RWPE2 (cell line): Measurements from ENCODE around the gene MCF2L2.

Source experiments
- ATAC-seq: fragments of 200-7000 bp; cut with Tn5 transposase; 3 replicates; pipeline ENCODE4 v1.9.1; 2021; ENCODE audit warnings: low read depth
- DNase-seq: peaks from one replicate; pipeline ENCODE4 v3.0.0-alpha.2; 2020; ENCODE audit warnings: low spot score
- H3K27ac ChIP-seq: fragments of 450-650 bp; 2 replicates; pipeline ENCODE4 v1.5.1; 2017; ENCODE audit warnings: mild to moderate bottlenecking; ENCODE audit not compliant: poor library complexity, severe bottlenecking
- H3K27me3 ChIP-seq: fragments of 250-450 bp; sonication (Bioruptor Pico); 2 replicates; pipeline ENCODE4 v1.5.1; 2021; ENCODE audit warnings: mild to moderate bottlenecking, moderate library complexity; ENCODE audit not compliant: insufficient read depth, poor library complexity, severe bottlenecking
- H3K36me3 ChIP-seq: fragments of 250-450 bp; sonication (Bioruptor Pico); 2 replicates; pipeline ENCODE4 v1.5.1; 2020; ENCODE audit warnings: low read depth, mild to moderate bottlenecking, moderate library complexity
- H3K4me1 ChIP-seq: fragments of 250-450 bp; sonication (Bioruptor Pico); 2 replicates; pipeline ENCODE4 v1.5.1; 2021; ENCODE audit warnings: mild to moderate bottlenecking, moderate library complexity; ENCODE audit not compliant: insufficient read depth, poor library complexity, severe bottlenecking
- H3K4me3 ChIP-seq: fragments of 250-450 bp; sonication (Bioruptor Pico); 2 replicates; pipeline ENCODE4 v1.5.1; 2021; ENCODE audit warnings: mild to moderate bottlenecking, moderate library complexity; ENCODE audit not compliant: severe bottlenecking
- H3K9me3 ChIP-seq: fragments of 250-450 bp; sonication (Bioruptor Pico); 2 replicates; pipeline ENCODE4 v1.5.1; 2021; ENCODE audit warnings: mild to moderate bottlenecking, moderate library complexity; ENCODE audit not compliant: severe bottlenecking
- TF ChIP-seq, protein P1 (sequence below): fragments of 450-650 bp; IDR thresholded peaks from one replicate; pipeline ENCODE4 v1.5.1; 2017; ENCODE audit warnings: mild to moderate bottlenecking, moderate library complexity; ENCODE audit not compliant: poor library complexity, severe bottlenecking

Gene MCF2L2

DNA sequence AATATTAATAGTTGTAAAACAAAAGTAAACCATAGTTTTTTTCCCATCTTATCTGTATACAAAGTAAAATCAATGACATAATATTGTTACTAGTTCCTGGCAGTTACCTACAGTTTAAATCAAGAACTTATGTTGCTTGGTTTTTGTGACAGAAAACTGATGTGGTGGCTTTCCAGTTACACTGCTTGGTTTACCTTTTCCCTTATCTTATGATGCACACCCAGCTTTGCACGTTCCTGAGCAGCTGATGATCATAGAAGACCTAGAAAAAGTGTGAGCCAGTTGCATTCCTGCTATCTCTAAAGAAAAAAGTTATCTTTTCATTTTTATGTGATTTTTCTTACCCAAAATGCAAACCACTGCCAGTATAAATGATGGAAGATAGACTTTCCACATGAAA, 229.5 kb downstream of the MCF2L2 start:
- Histone ChIP-seq H3K9me3 (peaks cover 13% of the 10 kb centered on the region), H3K4me3 (no peak overlapping the region), H3K36me3 (no peaks in the 10 kb centered on the region), H3K27ac (no peak overlapping the region), H3K27me3 (no peaks in the 10 kb centered on the region), H3K4me1 (no peaks in the 10 kb centered on the region)
- TF ChIP-seq, protein P1, sequence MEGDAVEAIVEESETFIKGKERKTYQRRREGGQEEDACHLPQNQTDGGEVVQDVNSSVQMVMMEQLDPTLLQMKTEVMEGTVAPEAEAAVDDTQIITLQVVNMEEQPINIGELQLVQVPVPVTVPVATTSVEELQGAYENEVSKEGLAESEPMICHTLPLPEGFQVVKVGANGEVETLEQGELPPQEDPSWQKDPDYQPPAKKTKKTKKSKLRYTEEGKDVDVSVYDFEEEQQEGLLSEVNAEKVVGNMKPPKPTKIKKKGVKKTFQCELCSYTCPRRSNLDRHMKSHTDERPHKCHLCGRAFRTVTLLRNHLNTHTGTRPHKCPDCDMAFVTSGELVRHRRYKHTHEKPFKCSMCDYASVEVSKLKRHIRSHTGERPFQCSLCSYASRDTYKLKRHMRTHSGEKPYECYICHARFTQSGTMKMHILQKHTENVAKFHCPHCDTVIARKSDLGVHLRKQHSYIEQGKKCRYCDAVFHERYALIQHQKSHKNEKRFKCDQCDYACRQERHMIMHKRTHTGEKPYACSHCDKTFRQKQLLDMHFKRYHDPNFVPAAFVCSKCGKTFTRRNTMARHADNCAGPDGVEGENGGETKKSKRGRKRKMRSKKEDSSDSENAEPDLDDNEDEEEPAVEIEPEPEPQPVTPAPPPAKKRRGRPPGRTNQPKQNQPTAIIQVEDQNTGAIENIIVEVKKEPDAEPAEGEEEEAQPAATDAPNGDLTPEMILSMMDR, result no peak
- no peak for DNase-seq
- no peak for ATAC-seq

DNA sequence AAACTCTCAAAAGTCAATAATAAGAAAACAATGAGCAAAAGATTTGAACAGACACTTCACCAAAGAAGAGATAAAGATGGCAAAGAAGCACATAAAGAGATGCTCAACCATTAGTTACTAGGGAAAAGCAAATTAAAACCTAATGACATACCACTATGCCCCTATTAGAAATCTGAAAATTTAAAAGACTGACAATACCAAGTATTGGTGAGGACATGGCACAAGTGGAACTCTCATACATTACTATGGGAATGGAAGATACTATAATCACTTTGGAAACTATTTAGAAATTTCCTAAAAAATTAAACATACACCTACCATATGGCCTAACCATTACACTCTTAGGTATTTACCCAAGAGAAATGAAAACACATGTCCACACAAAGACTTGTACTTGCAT, 230.7 kb downstream of the MCF2L2 start:
- DNase-seq (no peak), ATAC-seq (no peak)
- Histone ChIP-seq H3K4me1 (no peaks in the 10 kb centered on the region), H3K27ac (no peak overlapping the region), H3K36me3 (no peaks in the 10 kb centered on the region), H3K9me3 (peaks cover 4% of the 10 kb centered on the region), H3K27me3 (no peaks in the 10 kb centered on the region), H3K4me3 (no peak overlapping the region)
- TF ChIP-seq, protein P1, result no peak

DNA sequence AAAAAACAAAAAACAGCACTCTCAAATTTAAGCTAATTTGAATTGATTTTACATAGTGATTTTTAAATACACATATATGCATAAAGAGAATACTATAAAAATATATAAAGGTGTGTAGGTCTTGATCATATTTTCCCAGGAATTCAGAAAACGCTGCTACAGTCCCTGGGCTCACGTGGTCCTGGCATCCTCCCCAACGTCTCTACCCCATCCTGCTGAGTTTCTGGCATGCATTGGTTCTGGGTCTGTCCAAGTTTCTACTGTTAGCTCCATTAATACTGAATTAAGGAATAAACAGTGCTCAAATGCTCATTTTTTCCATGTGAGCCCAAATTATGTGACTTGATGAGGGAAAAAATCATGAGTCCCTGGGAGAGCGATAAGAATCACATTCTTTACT, 233.2 kb downstream of the MCF2L2 start:
- Histone ChIP-seq H3K9me3 (no peaks in the 10 kb centered on the region), H3K4me3 (no peak overlapping the region), H3K36me3 (no peaks in the 10 kb centered on the region), H3K27me3 (no peaks in the 10 kb centered on the region), H3K4me1 (no peaks in the 10 kb centered on the region), H3K27ac (no peak overlapping the region)
- DNase-seq (no peak), ATAC-seq (no peak)
- TF ChIP-seq, protein P1, result no peak

DNA sequence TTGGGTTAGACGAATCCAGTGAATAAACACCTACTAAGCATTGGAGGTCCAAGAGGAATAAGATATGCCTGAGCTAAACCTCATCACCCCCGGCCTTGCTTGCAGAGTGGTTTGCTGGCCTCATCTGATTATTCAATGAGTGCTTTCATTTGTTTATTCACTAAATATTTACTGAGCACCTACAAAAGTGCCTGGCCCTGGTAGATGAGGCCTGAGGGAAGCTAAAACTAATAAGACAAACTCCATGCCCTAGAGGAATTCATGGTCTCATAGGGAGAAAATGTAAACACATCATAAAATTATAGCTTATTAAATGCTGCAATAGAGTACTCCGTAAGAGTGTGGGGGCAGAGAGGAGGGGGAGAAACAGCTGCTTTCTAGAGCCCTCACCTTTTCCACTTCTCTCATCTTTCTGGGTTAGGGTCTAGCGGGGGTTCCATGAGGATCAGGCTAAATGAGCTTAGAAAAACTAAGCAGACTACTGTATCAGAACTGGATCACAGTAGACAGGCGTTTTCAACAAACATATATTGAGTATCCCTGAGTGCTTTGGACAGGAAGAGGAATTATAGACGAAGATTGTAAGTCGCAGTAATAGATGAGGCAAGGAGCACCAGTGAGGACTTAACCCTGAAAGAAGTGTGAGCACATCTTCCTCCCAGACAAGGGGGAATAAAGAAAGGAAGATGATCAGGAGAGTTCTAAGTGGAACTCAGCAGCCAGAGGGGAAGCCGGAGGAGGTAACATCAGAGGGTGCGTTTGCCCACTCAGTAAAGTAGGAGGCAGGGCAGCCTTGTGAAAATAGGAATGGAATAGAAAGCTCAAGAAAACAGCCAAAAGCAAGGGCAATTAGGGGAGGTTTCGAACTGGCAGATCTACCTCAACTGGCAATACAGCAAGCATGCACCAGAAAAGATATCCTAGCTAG, 234.4 kb downstream of the MCF2L2 start:
- no peak for DNase-seq
- H3K27me3 ChIP-seq, result no peaks in the 10 kb centered on the region
- no peaks in the 10 kb centered on the region for H3K36me3 ChIP-seq
- no peaks in the 10 kb centered on the region for H3K4me1 ChIP-seq
- no peak for ATAC-seq
- H3K9me3 ChIP-seq, result no peaks in the 10 kb centered on the region
- H3K27ac ChIP-seq, result no peak overlapping the region
- no peak overlapping the region for H3K4me3 ChIP-seq
- TF ChIP-seq, protein P1, result no peak
